Occipital lobe (tissue), 2 donors: ENCODE results near the gene SLC7A4. TPM values are rescaled to one million over a fixed set of nuclear protein-coding genes. Genes with fewer than 3 reads are reported as not detected.
"Not testable (repeated sequence)": the region's sequence is repeated elsewhere in the genome, so short reads cannot be mapped to it uniquely, and the experiment has no call there.

Experiments
- DNase-seq: peaks from one replicate; lab custom pipeline; 2025; lab: John Stamatoyannopoulos, UW
- total RNA-seq: library from RNA; depleted of rRNA; stranded (reverse); fragments of >200 nt; gene quantifications from one replicate; pipeline ENCODE4 v1.2.3, GENCODE V29; 2014

The SLC7A4 gene
- total RNA-seq, 1 donor from 2014 or later: 1.4 TPM

DNA sequence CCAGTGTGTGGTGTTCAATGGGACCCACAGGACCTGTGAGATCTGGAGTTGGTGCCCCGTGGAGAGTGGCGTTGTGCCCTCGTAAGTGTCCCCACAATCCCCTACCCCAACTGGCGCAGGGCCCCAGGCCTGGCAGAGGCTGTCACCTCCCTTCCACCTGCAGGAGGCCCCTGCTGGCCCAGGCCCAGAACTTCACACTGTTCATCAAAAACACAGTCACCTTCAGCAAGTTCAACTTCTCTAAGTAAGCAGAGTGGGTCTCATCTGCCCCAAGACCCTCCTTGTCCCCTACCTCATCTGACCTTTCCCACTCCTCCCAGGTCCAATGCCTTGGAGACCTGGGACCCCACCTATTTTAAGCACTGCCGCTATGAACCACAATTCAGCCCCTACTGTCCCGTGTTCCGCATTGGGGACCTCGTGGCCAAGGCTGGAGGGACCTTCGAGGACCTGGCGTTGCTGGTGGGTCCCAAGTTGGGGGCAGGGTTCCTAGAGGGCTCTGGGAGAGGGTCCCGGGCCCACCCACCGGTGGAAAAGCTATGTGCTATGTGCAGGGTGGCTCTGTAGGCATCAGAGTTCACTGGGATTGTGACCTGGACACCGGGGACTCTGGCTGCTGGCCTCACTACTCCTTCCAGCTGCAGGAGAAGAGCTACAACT, 9.3 kb downstream of the SLC7A4 start:
- DNase-seq: no peak

GRCh38 chr22:21022507-21022906, 9.9 kb downstream of the SLC7A4 start:
- DNase-seq: no peak

GRCh38 chr22:21020802-21021429, 11.4 kb downstream of the SLC7A4 start:
- no peak for DNase-seq

GRCh38 chr22:21018314-21018713, 14.0 kb downstream of the SLC7A4 start:
- no peak for DNase-seq

DNA sequence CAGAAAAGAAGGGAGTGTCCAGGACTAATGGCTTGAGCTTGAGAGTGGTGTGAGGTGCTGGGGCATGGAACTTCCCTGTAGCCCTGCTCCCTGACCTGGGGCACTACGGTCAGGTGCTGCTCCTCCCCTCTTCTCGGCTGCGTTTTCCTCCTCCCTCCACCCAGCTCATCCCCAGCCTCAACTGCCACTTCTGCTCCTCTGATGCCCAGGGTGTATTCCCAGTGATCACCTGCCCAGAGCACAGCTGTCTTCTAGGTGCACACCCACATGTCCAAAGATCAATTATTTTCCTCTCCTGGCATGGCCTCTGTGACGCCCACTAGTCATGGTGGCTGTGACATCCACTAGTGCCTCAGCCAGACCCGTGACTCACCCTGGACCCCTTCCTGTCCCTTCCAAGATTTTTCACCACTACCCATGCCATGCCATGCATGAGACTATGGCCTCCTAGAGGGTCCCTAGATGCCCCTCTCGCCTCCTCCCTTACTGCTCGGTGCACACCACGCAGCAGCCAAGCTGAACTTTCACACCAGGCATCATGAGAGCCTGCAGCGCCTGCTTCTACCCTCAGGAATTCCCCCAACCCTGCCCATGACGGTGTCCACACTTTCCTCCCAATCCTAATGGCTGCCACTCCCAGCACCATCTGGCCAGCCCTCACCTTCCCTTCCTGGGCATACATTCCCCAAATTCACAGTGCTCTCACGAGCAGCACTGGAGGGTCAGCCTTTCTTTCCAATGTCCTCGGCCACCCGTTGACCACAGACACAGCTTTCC, 15.5 kb downstream of the SLC7A4 start:
- no peak for DNase-seq

DNA sequence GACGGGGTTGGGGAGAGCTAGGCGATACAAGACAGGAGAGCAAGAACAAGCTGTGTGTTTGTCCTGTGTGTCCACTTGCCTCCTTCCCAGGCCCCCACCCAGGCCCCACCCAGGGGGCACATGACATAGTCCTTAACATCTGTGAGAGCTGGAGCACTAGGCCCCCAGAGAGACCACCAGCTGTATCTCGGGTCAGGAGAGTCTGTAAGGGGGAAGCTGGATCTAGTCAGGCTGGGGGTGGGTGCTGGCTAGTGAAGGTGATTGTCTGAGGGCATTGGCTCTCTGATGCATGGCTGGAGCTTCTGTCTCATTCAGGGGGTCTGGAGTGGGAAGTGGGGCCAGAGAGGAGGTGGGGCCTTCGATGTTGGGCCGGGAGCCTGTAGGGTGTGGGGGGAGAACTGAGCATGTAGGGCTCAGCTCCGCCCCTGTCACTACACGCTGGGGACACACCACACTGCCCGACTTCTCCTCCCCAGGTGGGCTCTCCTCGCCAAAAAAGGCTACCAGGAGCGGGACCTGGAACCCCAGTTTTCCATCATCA, 16.8 kb downstream of the SLC7A4 start:
- DNase-seq: no peak

DNA sequence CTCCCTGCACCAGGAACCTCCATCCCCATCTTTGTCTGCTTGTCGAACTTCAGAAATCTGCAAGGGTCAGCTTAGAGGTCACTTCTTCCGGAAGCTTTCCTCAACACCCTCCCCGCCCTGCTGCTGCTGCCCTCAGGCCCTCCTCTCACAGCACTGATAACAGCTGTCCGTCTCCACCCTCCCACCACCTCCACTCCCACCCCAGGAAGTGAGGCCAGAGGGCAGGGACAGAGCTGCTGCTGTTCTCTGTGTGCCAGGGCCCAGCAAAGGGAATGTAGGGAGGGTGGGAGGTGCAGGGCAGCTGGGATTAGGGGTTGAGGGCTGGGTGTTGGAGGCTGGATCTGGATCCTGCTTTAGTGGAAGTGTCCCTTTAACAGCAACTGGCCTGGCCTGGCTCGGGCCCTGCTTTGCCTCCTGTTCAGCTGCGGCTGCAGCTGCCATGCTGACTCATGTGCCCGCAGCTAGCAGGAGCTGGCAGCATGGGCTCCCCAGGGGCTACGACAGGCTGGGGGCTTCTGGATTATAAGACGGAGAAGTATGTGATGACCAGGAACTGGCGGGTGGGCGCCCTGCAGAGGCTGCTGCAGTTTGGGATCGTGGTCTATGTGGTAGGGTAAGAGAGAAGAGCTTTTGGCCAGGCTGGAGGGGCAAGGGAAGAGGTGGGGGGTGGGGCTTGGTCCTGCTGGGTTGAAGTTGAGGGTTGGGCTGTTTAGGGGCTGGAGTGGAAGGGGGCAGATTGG, 17.5 kb downstream of the SLC7A4 start, which contains the start of gene P2RX6:
P2RX6 (plus strand) TSS at position 440 of the 740 bp plus-strand sequence; CDS start at position 450, 10 bp downstream.
- DNase-seq: peak; percentile 48

GRCh38 chr22:21014202-21014725, 18.1 kb downstream of the SLC7A4 start:
- peak; percentile 86 for DNase-seq

GRCh38 chr22:21013657-21014201, 18.6 kb downstream of the SLC7A4 start:
- DNase-seq: no peak

GRCh38 chr22:21012446-21013407, 19.6 kb downstream of the SLC7A4 start:
- DNase-seq: no peak

DNA sequence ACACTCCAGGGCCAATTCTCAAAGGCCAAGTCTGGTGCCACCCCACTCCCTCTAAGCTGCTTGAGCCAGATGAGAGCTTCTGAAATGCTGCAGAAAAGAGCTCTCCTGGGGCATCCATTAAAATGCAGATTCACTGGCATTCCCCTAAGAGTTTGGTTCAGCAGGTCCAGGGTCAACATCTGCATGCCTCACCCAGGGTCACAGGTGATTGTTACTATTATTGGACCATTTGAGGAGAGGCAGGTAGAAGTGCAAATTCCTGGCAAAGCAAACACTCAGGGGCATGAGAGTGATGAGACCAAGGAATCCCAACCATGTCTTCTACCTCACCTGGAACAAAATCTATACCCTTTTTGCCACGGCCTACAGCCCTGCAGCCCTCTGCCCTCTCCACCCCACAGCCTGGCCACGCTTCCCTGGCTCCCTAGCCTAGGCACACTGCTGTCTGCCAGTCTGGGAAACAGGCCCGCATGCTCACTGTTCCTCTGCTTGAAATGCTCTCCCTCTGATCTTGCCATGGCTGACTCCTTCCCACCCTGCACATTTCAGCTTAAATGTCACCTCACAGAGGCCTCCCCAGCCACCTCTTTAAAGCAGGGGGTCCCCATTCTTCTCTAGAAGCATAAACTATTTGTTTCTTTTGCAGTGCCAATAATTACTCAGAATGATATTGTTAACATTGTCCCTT, 21.8 kb downstream of the SLC7A4 start:
- no peak for DNase-seq

GRCh38 chr22:21009638-21010425, 22.5 kb downstream of the SLC7A4 start:
- no peak for DNase-seq

- not testable (repeated sequence) for DNase-seq
These were observed 23.2 kb downstream of the SLC7A4 start for GRCh38 chr22:21009208-21009607.

GRCh38 chr22:21003782-21004181, 28.6 kb downstream of the SLC7A4 start:
- no peak for DNase-seq

- DNase-seq: peak; percentile 98
These were observed 30.6 kb downstream of the SLC7A4 start, which contains the start of gene THAP7 for GRCh38 chr22:21001601-21002325. Gene THAP7, minus strand, starts transcription at chr22:21002118. Its CDS starts 207 bp downstream, at chr22:21001911.

- no peak for DNase-seq
These were observed 31.3 kb downstream of the SLC7A4 start for GRCh38 chr22:21000987-21001600.
